WERI-Rb-1 (cell line): Measurements from ENCODE around the gene APOL5.

Source experiments
- DNase-seq: peaks from one replicate; pipeline ENCODE4 v3.0.0-alpha.2; 2020
- H3K27ac ChIP-seq: fragments of 250-450 bp; sonication (Bioruptor Pico); 2 replicates; pipeline ENCODE4 v1.5.1; 2020; ENCODE audit warnings: mild to moderate bottlenecking, moderate library complexity
- H3K27me3 ChIP-seq: fragments of 250-450 bp; sonication (Bioruptor Pico); 2 replicates; pipeline ENCODE4 v1.5.1; 2021; ENCODE audit warnings: mild to moderate bottlenecking, low read depth, moderate library complexity; ENCODE audit not compliant: insufficient read depth, severe bottlenecking
- H3K36me3 ChIP-seq: fragments of 250-450 bp; sonication (Bioruptor Pico); 2 replicates; pipeline ENCODE4 v1.5.1; 2020; ENCODE audit warnings: mild to moderate bottlenecking, moderate library complexity
- H3K4me3 ChIP-seq: 2 replicates; pipeline ENCODE4 v1.5.1; 2011; ENCODE audit warnings: low read depth, mild to moderate bottlenecking, control low read depth, low read length
- H3K9me3 ChIP-seq: fragments of 250-450 bp; sonication (Bioruptor Pico); 2 replicates; pipeline ENCODE4 v1.5.1; 2021; ENCODE audit warnings: mild to moderate bottlenecking, moderate library complexity; ENCODE audit not compliant: severe bottlenecking
- TF ChIP-seq, protein P1 (sequence below): IDR thresholded peaks from 2 replicates; pipeline ENCODE4 v1.5.1; 2011; ENCODE audit warnings: low read depth, mild to moderate bottlenecking, control low read depth, inconsistent platforms, low read length

The APOL5 gene

DNA sequence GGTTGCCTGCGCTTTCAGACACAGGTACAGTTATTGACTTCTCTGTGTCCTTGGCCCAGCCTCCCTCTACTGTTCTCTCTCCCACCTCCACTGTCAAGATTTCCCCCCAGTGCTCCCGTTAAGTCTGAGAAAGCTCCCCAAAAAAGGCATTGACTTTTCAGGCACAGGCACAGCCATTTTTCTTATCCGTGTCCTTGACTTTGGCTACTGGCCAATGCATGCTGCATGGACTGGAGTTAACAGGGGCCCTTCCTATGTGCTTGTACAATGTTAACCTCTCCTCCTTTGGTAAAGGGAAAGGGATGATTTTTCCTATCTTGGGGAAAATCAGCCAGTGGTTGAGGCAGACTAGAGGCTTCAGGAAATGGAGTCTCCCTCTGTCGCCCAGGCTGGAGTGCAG, 4.3 kb downstream of the APOL5 start:
- H3K27me3 ChIP-seq = no peaks in the 10 kb centered on the region
- H3K36me3 ChIP-seq = no peaks in the 10 kb centered on the region
- TF ChIP-seq, protein P1, sequence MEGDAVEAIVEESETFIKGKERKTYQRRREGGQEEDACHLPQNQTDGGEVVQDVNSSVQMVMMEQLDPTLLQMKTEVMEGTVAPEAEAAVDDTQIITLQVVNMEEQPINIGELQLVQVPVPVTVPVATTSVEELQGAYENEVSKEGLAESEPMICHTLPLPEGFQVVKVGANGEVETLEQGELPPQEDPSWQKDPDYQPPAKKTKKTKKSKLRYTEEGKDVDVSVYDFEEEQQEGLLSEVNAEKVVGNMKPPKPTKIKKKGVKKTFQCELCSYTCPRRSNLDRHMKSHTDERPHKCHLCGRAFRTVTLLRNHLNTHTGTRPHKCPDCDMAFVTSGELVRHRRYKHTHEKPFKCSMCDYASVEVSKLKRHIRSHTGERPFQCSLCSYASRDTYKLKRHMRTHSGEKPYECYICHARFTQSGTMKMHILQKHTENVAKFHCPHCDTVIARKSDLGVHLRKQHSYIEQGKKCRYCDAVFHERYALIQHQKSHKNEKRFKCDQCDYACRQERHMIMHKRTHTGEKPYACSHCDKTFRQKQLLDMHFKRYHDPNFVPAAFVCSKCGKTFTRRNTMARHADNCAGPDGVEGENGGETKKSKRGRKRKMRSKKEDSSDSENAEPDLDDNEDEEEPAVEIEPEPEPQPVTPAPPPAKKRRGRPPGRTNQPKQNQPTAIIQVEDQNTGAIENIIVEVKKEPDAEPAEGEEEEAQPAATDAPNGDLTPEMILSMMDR = no peak
- no peak overlapping the region for H3K27ac ChIP-seq
- no peak for DNase-seq
- H3K9me3 ChIP-seq = no peaks in the 10 kb centered on the region
- H3K4me3 ChIP-seq = no peak overlapping the region

DNA sequence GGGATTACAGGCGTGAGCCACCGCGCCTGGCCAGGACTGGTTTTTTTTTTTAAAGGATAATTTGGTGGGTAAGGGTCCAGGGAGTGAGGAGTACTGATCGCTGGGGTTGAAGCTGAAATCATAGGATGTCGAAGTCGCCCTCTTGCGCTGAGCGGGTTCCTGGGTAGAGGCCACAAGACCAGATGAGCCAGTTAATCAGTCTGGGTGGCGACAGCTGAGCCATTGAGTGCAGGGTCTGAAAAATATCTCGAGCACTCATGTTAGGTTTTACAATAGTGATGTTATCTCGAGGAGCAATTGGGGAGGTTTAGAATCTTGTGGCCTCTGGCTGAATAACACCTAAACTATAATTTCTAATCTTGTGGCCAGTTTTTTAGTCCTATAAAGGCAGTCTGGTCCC, 7.8 kb downstream of the APOL5 start:
- Histone ChIP-seq H3K27me3 (no peaks in the 10 kb centered on the region), H3K27ac (no peak overlapping the region), H3K4me3 (no peak overlapping the region), H3K36me3 (no peaks in the 10 kb centered on the region), H3K9me3 (no peaks in the 10 kb centered on the region)
- TF ChIP-seq, protein P1 = no peak
- DNase-seq = no peak

DNA sequence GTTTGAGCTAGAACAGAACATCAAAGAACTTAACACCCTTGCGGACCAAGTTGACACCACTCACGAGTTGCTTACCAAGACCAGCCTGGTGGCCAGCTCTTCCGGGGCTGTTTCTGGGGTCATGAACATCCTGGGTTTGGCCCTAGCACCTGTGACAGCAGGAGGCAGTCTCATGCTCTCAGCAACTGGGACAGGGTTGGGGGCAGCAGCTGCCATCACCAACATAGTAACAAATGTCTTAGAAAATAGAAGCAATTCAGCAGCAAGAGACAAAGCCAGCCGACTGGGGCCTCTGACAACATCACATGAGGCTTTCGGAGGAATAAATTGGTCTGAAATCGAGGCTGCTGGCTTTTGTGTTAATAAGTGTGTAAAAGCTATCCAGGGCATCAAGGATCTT, 8.7 kb downstream of the APOL5 start:
- H3K36me3 ChIP-seq = no peaks in the 10 kb centered on the region
- no peak overlapping the region for H3K4me3 ChIP-seq
- H3K27me3 ChIP-seq = no peaks in the 10 kb centered on the region
- no peaks in the 10 kb centered on the region for H3K9me3 ChIP-seq
- DNase-seq = no peak
- TF ChIP-seq, protein P1 = no peak
- H3K27ac ChIP-seq = no peak overlapping the region

DNA sequence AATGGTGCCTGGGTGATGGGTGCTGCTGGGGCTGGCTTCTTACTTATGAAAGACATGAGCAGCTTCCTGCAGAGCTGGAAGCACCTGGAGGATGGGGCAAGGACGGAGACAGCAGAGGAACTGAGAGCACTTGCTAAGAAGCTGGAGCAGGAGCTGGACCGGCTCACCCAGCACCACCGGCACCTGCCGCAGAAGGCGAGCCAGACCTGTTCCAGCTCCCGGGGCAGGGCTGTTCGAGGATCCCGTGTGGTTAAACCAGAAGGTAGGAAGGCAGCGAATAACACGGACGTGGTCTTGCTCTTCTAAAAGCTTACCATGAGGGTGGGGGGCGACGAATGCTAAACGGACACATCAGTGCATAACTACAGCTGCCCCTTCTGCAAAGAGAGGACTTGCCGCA, 9.3 kb downstream of the APOL5 start:
- Histone ChIP-seq H3K36me3 (no peaks in the 10 kb centered on the region), H3K27ac (no peak overlapping the region), H3K9me3 (no peaks in the 10 kb centered on the region), H3K27me3 (no peaks in the 10 kb centered on the region), H3K4me3 (no peak overlapping the region)
- TF ChIP-seq, protein P1 = no peak
- no peak for DNase-seq

DNA sequence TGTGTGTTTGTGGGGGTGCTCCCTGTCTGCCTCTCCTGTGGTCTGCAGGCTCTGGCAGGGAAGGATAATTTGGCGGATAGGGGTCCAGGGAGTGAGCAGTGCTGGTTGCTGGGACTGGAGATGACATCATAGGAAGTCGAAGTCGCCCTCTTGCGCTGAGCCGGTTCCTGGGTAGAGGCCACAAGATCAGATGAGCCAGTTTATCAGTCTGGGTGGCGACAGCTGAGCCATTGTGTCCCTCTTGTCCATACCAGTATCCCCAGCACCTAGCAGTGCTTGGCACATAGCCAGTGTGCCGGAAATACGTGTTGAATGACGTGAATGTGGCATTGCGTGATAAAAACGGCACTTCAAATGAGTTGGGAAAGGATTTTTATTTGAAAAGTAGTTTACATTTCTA, 9.8 kb downstream of the APOL5 start:
- Histone ChIP-seq H3K27ac (no peak overlapping the region), H3K9me3 (no peaks in the 10 kb centered on the region), H3K36me3 (no peaks in the 10 kb centered on the region), H3K4me3 (no peak overlapping the region), H3K27me3 (no peaks in the 10 kb centered on the region)
- TF ChIP-seq, protein P1 = no peak
- no peak for DNase-seq

DNA sequence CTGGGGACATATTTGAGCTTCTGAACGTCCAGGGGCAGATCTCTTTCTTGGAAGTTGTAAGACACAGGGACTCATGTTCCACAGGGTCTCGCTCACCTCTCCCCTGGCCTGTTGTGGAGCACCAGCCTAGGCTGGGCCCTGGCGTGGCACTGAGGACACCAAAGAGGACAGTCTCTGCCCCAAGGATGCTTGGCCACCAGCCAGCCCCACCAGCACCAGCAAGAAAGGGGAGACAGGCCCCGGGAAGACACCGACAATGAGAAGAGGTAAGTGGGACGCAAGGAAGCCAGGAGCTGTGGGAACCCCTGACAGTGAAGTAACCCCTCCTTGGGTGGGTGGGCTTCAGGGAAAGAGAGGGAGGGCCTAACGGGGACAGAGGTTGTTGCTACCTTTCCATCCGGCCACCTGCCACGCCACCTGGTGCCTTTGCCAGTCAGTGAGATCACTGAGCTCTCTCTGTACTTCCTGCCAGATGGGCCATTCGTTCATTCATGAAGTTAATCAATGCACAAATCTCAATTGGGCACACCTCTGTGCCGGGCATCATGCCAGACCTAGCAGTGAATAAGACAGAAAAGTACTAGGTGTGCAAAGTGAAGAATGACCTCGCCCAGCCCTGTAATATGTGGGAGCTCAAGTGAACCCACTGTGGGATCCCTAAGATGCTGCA, 11.1 kb downstream of the APOL5 start:
- no peak for DNase-seq
- Histone ChIP-seq H3K27ac (no peak overlapping the region), H3K9me3 (no peaks in the 10 kb centered on the region), H3K4me3 (no peak overlapping the region), H3K36me3 (no peaks in the 10 kb centered on the region), H3K27me3 (no peaks in the 10 kb centered on the region)
- TF ChIP-seq, protein P1 = no peak
